Measurements from ENCODE around the gene PSRC1. TPM values are rescaled to one million over a fixed set of nuclear protein-coding genes. Genes with fewer than 3 reads are reported as not detected.

PSRC1 gene
- total and polyA plus RNA-seq, 2 of the 8 experiments (the other 6 are each of a cell fraction or from before 2014, with no cell fraction given): 56.1 to 67.3 TPM

- Histone ChIP-seq H3K36me3 (ENCODE audit: control insufficient read depth in 2 of 4, insufficient read depth in 4 of 4, low read length in 3 of 4) (no peaks in the 10 kb centered on the region), H2BK20ac (ENCODE audit: low read length) (no peak overlapping the region), H2BK5ac (ENCODE audit: low read depth, low read length) (no peak overlapping the region), H3K4me1 (replicated peaks in 1 of 4; ENCODE audit: control insufficient read depth in 3 of 4, insufficient read depth in 4 of 4, low read length in 3 of 4) (peaks cover 0 to 7% (median 0%) of the 10 kb centered on the region in 4 experiments; a peak in 1 of 7 replicates), H2BK15ac (ENCODE audit: low read length) (peak overlapping the region; percentile 90; the same call in 1 of the 2 replicates), H3K18ac (ENCODE audit: extremely low read depth, low read length) (no peak overlapping the region), H3K56ac (replicated peaks; ENCODE audit: insufficient read length, low read depth, low read length) (peak overlapping the region; percentile 67), H3K4me3 (ENCODE audit: extremely low read depth in 1 of 4, insufficient read depth in 2 of 4, low read depth in 3 of 4, low read length in 4 of 4) (no peak overlapping the region), H2AFZ (ENCODE audit: low read length) (no peak overlapping the region), H2BK12ac (ENCODE audit: low read depth, low read length) (0 out of 2 replicates have a peak overlapping the region, but pooled peaks have one; percentile 23), H3K9me3 (ENCODE audit: insufficient read depth in 2 of 2, low read depth in 1 of 2, low read length in 1 of 2) (no peaks in the 10 kb centered on the region), H4K5ac (ENCODE audit: insufficient read length, low read depth, low read length) (no peak overlapping the region), H3K14ac (ENCODE audit: insufficient read length) (no peak overlapping the region), H3K4ac (replicated peaks; ENCODE audit: insufficient read length, low read depth, low read length) (no peak overlapping the region), H3K23ac (ENCODE audit: insufficient read length) (no peak overlapping the region), H2AK5ac (ENCODE audit: low read depth, low read length) (peak overlapping the region; percentile 96), H3K27me3 (replicated peaks in 1 of 4; ENCODE audit: control insufficient read depth in 3 of 4, extremely low read depth in 1 of 4, insufficient read depth in 3 of 4, low read length in 3 of 4) (no peaks in the 10 kb centered on the region; a peak in 1 of 7 replicates), H2BK120ac (replicated peaks; ENCODE audit: low read depth, low read length) (no peak overlapping the region), H3K4me2 (ENCODE audit: insufficient read depth in 1 of 2, low read depth in 2 of 2, low read length in 2 of 2) (no peak overlapping the region), H4K20me1 (replicated peaks in 1 of 2; ENCODE audit: control insufficient read depth in 1 of 2, insufficient read depth in 2 of 2, low read length in 2 of 2) (peaks cover 0 to 2% of the 10 kb centered on the region in 2 experiments), H4K91ac (replicated peaks; ENCODE audit: insufficient read length, low read length) (no peak overlapping the region), H3K23me2 (ENCODE audit: low read depth, low read length) (peaks cover 3% of the 10 kb centered on the region; the same call in 1 of the 2 replicates), H3K27ac (ENCODE audit: low read depth, low read length) (no peak overlapping the region), H3K79me1 (ENCODE audit: low read depth, low read length) (no peaks in the 10 kb centered on the region), H3K9ac (replicated peaks in 1 of 4; ENCODE audit: extremely low read depth in 1 of 4, low read depth in 3 of 4, low read length in 3 of 4) (no peak overlapping the region), H4K8ac (ENCODE audit: extremely low read depth, insufficient read depth, low read length) (no peak overlapping the region), H3K79me2 (ENCODE audit: control insufficient read depth in 1 of 2, insufficient read depth in 2 of 2, low read length in 2 of 2) (no peaks in the 10 kb centered on the region)
- WGBS, 2 experiments (ENCODE audit: extremely low coverage in 1 of 2, insufficient coverage in 1 of 2, insufficient read length in 1 of 2, insufficient replicate concordance in 2 of 2, low coverage in 1 of 2, low lambda C conversion rate in 2 of 2, missing lambda C conversion rate in 1 of 2): 93% methylated on average over 5 of the region's 5 CpGs; no CpG with 5 or more reads in 1 of the 2 experiments
- DNase-seq (ENCODE audit: low read depth in 1 of 2, low spot score in 2 of 2) (no peak), FAIRE-seq (no peak)
- CTCF ChIA-PET (ENCODE audit: partially characterized antibody): interaction anchor here (1.0 to 1.2 kb wide), 3 partner anchors 16 to 33 kb away, joined by 3 read pairs; no protein-coding TSS in a partner anchor
- POLR2A ChIA-PET (ENCODE audit: partially characterized antibody): no interaction called here
- TF ChIP-seq SRF (IDR thresholded peaks at IDR 0.05; ENCODE audit: low read depth, low read length) (no peak), SP2 (IDR thresholded peaks at IDR 0.05; ENCODE audit: low read length) (no peak), JUND (IDR thresholded peaks at IDR 0.05; ENCODE audit: low read length) (no peak)
- TF ChIP-seq, protein P1, sequence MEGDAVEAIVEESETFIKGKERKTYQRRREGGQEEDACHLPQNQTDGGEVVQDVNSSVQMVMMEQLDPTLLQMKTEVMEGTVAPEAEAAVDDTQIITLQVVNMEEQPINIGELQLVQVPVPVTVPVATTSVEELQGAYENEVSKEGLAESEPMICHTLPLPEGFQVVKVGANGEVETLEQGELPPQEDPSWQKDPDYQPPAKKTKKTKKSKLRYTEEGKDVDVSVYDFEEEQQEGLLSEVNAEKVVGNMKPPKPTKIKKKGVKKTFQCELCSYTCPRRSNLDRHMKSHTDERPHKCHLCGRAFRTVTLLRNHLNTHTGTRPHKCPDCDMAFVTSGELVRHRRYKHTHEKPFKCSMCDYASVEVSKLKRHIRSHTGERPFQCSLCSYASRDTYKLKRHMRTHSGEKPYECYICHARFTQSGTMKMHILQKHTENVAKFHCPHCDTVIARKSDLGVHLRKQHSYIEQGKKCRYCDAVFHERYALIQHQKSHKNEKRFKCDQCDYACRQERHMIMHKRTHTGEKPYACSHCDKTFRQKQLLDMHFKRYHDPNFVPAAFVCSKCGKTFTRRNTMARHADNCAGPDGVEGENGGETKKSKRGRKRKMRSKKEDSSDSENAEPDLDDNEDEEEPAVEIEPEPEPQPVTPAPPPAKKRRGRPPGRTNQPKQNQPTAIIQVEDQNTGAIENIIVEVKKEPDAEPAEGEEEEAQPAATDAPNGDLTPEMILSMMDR (IDR thresholded peaks at IDR 0.05; ENCODE audit: control extremely low read depth in 1 of 3, insufficient read depth in 1 of 3, low read depth in 1 of 3, low read length in 3 of 3): no peak
Observed at GRCh38 chr1:109301874-109302273, 18.9 kb upstream of the PSRC1 start.
